ENCODE measurements around the gene TTC17.
A peak's percentile ranks its signal among the peaks of the same experiment; 100 is the strongest.

Gene TTC17

DNA sequence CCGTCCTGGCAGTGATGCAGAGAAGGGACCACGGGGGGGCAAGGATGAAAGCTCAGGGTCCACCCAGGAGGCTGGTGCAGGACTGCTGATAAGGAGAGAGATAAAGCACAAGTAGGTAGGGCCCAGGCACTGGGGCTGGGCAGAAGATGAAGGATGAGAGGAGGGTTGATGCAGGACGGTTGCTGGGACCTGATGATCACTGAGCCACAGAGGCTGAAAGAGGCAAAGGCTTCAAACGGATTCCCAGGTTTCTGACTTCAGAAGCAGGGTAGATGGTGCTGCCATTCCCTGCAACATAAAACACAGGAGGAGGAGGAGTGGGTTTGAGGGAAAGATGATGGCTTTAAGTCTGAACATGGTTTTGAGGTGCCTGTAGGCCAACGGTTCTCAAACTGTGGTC is 148.5 kb downstream of the TTC17 start:
- no peak for TF ChIP-seq CTCF (conservative IDR thresholded peaks at IDR 0.05; ENCODE audit: low read depth)

DNA sequence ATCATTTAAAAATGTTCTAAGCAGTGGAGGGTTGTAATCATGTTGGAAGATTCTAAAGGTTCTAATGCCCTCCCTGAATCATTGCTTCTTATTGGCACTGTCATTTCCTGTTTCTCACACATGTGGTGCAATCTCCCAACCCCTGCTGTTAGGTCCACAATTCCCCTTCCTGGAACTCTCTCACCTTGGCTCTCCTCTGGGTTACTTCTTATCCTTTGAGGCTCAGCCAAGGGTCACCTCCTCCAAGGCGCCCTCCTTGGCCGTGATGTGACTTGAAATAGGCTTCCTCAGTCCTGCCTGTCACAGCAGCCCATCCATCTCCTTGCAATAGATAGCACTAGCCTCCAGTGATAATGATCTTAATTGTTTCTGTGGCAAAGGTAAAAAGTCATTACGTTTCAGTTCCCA is 149.8 kb downstream of the TTC17 start:
- TF ChIP-seq CTCF (conservative IDR thresholded peaks at IDR 0.05; ENCODE audit: low read depth): no peak
- peak overlapping the region; percentile 49; the same call in 1 of the 2 replicates for H3K27ac ChIP-seq
- ChIA-PET POLR2A (ENCODE audit: low non-redundant PET) (no interaction called here), CTCF (no interaction called here)
- peak; percentile 51 for DNase-seq (ENCODE audit: low spot score)

More for the DNA sequence above, 148.5 kb downstream of the TTC17 start:
- H3K27ac ChIP-seq: no peak overlapping the region
- ChIA-PET POLR2A (ENCODE audit: low non-redundant PET) (no interaction called here), CTCF (interaction anchor here (0.7 kb wide), 2 partner anchors 34 to 345 kb away, joined by 3 to 4 read pairs; no protein-coding TSS in a partner anchor)
- DNase-seq (ENCODE audit: low spot score): no peak

DNA sequence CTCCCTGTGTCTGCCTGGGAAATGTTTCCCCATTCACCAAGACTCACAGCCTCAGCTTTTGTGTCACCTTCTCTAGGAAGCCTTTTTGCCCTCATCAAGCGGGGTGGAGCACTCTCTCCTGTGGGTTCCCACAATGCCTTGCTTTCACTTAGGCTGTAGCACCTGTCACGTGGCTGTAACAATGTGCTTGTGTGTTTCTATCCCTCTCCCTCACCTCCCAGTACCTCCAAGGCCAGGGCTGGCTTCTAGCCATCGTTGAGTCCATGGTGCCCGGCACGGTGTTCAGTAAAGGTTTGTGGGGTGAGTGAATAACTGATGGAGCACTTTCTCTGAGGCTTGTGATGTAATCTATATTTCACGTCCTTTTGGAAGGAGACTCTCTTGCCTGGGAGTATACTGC is 153.2 kb downstream of the TTC17 start:
- DNase-seq (ENCODE audit: low spot score): no peak
- ChIA-PET CTCF (no interaction called here), POLR2A (ENCODE audit: low non-redundant PET) (no interaction called here)
- H3K27ac ChIP-seq: no peak overlapping the region
- TF ChIP-seq CTCF (conservative IDR thresholded peaks at IDR 0.05; ENCODE audit: low read depth): no peak

DNA sequence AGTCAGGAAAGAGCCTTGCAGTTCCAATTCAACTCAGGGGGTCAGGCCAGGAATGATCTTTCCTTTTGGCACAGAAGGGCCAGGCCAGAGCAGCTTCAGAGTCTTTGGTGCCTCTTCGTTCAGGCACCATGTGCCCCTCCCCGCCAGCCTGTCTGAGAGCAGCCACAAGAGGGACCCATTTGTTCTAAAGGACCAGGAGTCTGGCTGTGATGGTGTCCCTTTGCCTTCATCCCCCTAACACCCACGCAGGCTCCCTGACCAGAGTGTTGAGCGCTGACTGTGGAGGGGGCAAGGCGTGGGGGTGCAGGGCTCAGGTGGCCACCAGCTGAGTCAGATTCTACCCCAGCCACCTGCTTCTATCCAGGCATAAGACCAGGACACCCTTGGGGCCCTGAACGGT is 156.4 kb downstream of the TTC17 start:
- no peak for DNase-seq (ENCODE audit: low spot score)
- no peak for TF ChIP-seq CTCF (conservative IDR thresholded peaks at IDR 0.05; ENCODE audit: low read depth)
- H3K27ac ChIP-seq: no peak overlapping the region
- POLR2A ChIA-PET (ENCODE audit: low non-redundant PET): no interaction called here
- CTCF ChIA-PET: interaction anchor here (0.6 to 0.9 kb wide), 3 partner anchors 10 to 518 kb away, joined by 4 to 5 read pairs (median 4); no protein-coding TSS in a partner anchor

- CTCF ChIA-PET: interaction anchor here (1.1 kb wide), 1 partner anchor 12 kb away, joined by 4 read pairs; no protein-coding TSS in a partner anchor
- H3K27ac ChIP-seq: no peak overlapping the region
- DNase-seq (ENCODE audit: low spot score): no peak
- no peak for TF ChIP-seq CTCF (conservative IDR thresholded peaks at IDR 0.05; ENCODE audit: low read depth)
- POLR2A ChIA-PET (ENCODE audit: low non-redundant PET): no interaction called here
These were observed 157.7 kb downstream of the TTC17 start for GRCh38 chr11:43516316-43516850.

GRCh38 chr11:43517518-43517917 is 158.8 kb downstream of the TTC17 start:
- ChIA-PET CTCF (interaction anchor here (0.6 kb wide), 1 partner anchor 489 kb away, joined by 4 read pairs; no protein-coding TSS in a partner anchor), POLR2A (ENCODE audit: low non-redundant PET) (no interaction called here)
- no peak for TF ChIP-seq CTCF (conservative IDR thresholded peaks at IDR 0.05; ENCODE audit: low read depth)
- no peak overlapping the region for H3K27ac ChIP-seq
- no peak for DNase-seq (ENCODE audit: low spot score)
